Muscle of leg (tissue), 11 donors: ENCODE measurements around the gene FAM124B. TPM values are rescaled to one million over a fixed set of nuclear protein-coding genes. Genes with fewer than 3 reads are reported as not detected.

ENCODE experiments used
- DNase-seq: peaks from one replicate; pipeline ENCODE4 v3.0.0; 2013
- H3K27ac ChIP-seq: one replicate; pipeline ENCODE4 v1.5.1; 2013; ENCODE audit warnings: mild to moderate bottlenecking, low read length, control low read depth
- H3K27me3 ChIP-seq: one replicate; pipeline ENCODE4 v1.6.1; 2013; ENCODE audit warnings: low read length; ENCODE audit not compliant: control insufficient read depth, insufficient read depth
- H3K36me3 ChIP-seq: one replicate; pipeline ENCODE4 v1.6.1; 2013; ENCODE audit warnings: low read length; ENCODE audit not compliant: control insufficient read depth, insufficient read depth
- H3K4me1 ChIP-seq: one replicate; pipeline ENCODE4 v1.6.1; 2013; ENCODE audit warnings: low read length; ENCODE audit not compliant: control insufficient read depth, insufficient read depth
- H3K4me3 ChIP-seq: one replicate; pipeline ENCODE4 v1.5.1; 2013; ENCODE audit warnings: low read length, control low read depth
- H3K9me3 ChIP-seq: replicated peaks from 2 replicates; pipeline ENCODE4 v1.6.1; 2013; ENCODE audit warnings: low read depth, low read length; ENCODE audit not compliant: control insufficient read depth
- WGBS: methylation state at CpG from one replicate; pipeline ENCODE4 v1.1.5; 2013; ENCODE audit warnings: missing lambda C conversion rate; ENCODE audit not compliant: insufficient coverage; 5-methylcytosine and 5-hydroxymethylcytosine counted together
- polyA plus RNA-seq, 8 donors: library from polyadenylated mRNA; unstranded; fragments of 120-200 nt; gene quantifications; one replicate each; pipeline versions ENCODE4 v1.2.1 to v1.2.3, GENCODE V29; 2013; ENCODE audit warnings: inconsistent platforms in 1 of 8, low replicate concordance in 1 of 8; ENCODE audit not compliant: insufficient read length in 8 of 8, insufficient read depth in 1 of 8
- total RNA-seq: library from RNA; stranded (reverse); fragments of 120-200 nt; gene quantifications from one replicate; pipeline ENCODE4 v1.2.4, GENCODE V29; 2013

Gene FAM124B
- total and polyA plus RNA-seq, 9 donors = 6.8 to 10.0 (median 7.4) TPM

GRCh38 chr2:224417361-224417729 is 15.4 kb upstream of the FAM124B start:
- no peaks in the 10 kb centered on the region for H3K27me3 ChIP-seq
- peaks cover 4% of the 10 kb centered on the region for H3K4me1 ChIP-seq
- H3K9me3 ChIP-seq = peaks cover 2% of the 10 kb centered on the region
- no peaks in the 10 kb centered on the region for H3K36me3 ChIP-seq
- no peak for DNase-seq
- H3K4me3 ChIP-seq = no peak overlapping the region
- H3K27ac ChIP-seq = no peak overlapping the region
- no CpG with 5 or more reads among the region's 1 CpG for WGBS

- no peak overlapping the region for H3K27ac ChIP-seq
- H3K36me3 ChIP-seq = no peaks in the 10 kb centered on the region
- WGBS = no CpG with 5 or more reads among the region's 5 CpGs
- peaks cover 2% of the 10 kb centered on the region for H3K9me3 ChIP-seq
- DNase-seq = no peak
- H3K27me3 ChIP-seq = no peaks in the 10 kb centered on the region
- no peak overlapping the region for H3K4me3 ChIP-seq
- H3K4me1 ChIP-seq = peaks cover 7% of the 10 kb centered on the region
These were observed 14.9 kb upstream of the FAM124B start for GRCh38 chr2:224416656-224417360.

- H3K27ac ChIP-seq = peak overlapping the region; percentile 77
- 100% methylated on average over 1 of the region's 2 CpGs for WGBS
- H3K27me3 ChIP-seq = no peaks in the 10 kb centered on the region
- H3K36me3 ChIP-seq = no peaks in the 10 kb centered on the region
- no peak overlapping the region for H3K4me3 ChIP-seq
- H3K4me1 ChIP-seq = peaks cover 7% of the 10 kb centered on the region
- DNase-seq = no peak
- H3K9me3 ChIP-seq = no peaks in the 10 kb centered on the region
These were observed 11.5 kb upstream of the FAM124B start for GRCh38 chr2:224413381-224413780.

GRCh38 chr2:224412141-224413015 is 10.5 kb upstream of the FAM124B start:
- peak overlapping the region; percentile 77 for H3K27ac ChIP-seq
- peaks cover 7% of the 10 kb centered on the region for H3K4me1 ChIP-seq
- no peak overlapping the region for H3K4me3 ChIP-seq
- H3K27me3 ChIP-seq = no peaks in the 10 kb centered on the region
- no peaks in the 10 kb centered on the region for H3K36me3 ChIP-seq
- H3K9me3 ChIP-seq = no peaks in the 10 kb centered on the region
- 29% methylated on average over 8 of the region's 18 CpGs for WGBS
- peak; percentile 82 for DNase-seq

GRCh38 chr2:224410946-224411561 is 9.1 kb upstream of the FAM124B start:
- peaks cover 7% of the 10 kb centered on the region for H3K4me1 ChIP-seq
- H3K27me3 ChIP-seq = no peaks in the 10 kb centered on the region
- no peak overlapping the region for H3K4me3 ChIP-seq
- no peaks in the 10 kb centered on the region for H3K36me3 ChIP-seq
- H3K9me3 ChIP-seq = peaks cover 2% of the 10 kb centered on the region
- WGBS = 94% methylated on average over 2 of the region's 3 CpGs
- no peak for DNase-seq
- H3K27ac ChIP-seq = no peak overlapping the region

GRCh38 chr2:224408676-224409075 is 6.8 kb upstream of the FAM124B start:
- WGBS = no CpG with 5 or more reads among the region's 2 CpGs
- no peaks in the 10 kb centered on the region for H3K36me3 ChIP-seq
- H3K27ac ChIP-seq = no peak overlapping the region
- H3K4me3 ChIP-seq = no peak overlapping the region
- H3K4me1 ChIP-seq = peaks cover 10% of the 10 kb centered on the region
- peaks cover 8% of the 10 kb centered on the region for H3K9me3 ChIP-seq
- H3K27me3 ChIP-seq = no peaks in the 10 kb centered on the region
- no peak for DNase-seq

- peak overlapping the region; percentile 54 for H3K27ac ChIP-seq
- peak; percentile 57 for DNase-seq
- no peaks in the 10 kb centered on the region for H3K27me3 ChIP-seq
These were observed 5.4 kb upstream of the FAM124B start for GRCh38 chr2:224407241-224407701.

GRCh38 chr2:224405841-224406370 is 4.0 kb upstream of the FAM124B start:
- Histone ChIP-seq H3K27ac (no peak overlapping the region), H3K9me3 (peaks cover 8% of the 10 kb centered on the region), H3K4me3 (no peak overlapping the region), H3K27me3 (no peaks in the 10 kb centered on the region), H3K4me1 (peaks cover 9% of the 10 kb centered on the region), H3K36me3 (no peaks in the 10 kb centered on the region)
- DNase-seq = no peak
- WGBS = 96% methylated on average over 2 of the region's 4 CpGs

More at GRCh38 chr2:224407241-224407701, 5.4 kb upstream of the FAM124B start:
- H3K4me1 ChIP-seq = peaks cover 6% of the 10 kb centered on the region
- 71% methylated on average over 3 of the region's 5 CpGs for WGBS
- H3K36me3 ChIP-seq = no peaks in the 10 kb centered on the region
- peaks cover 8% of the 10 kb centered on the region for H3K9me3 ChIP-seq
- no peak overlapping the region for H3K4me3 ChIP-seq

- no peak overlapping the region for H3K27ac ChIP-seq
- WGBS = 65% methylated on average over 3 of the region's 3 CpGs
- no peaks in the 10 kb centered on the region for H3K27me3 ChIP-seq
- peaks cover 8% of the 10 kb centered on the region for H3K9me3 ChIP-seq
- peaks cover 9% of the 10 kb centered on the region for H3K4me1 ChIP-seq
- no peaks in the 10 kb centered on the region for H3K36me3 ChIP-seq
- DNase-seq = no peak
- no peak overlapping the region for H3K4me3 ChIP-seq
These were observed 3.5 kb upstream of the FAM124B start for GRCh38 chr2:224405412-224405811.

- Histone ChIP-seq H3K4me3 (no peak overlapping the region), H3K4me1 (peaks cover 9% of the 10 kb centered on the region), H3K27ac (no peak overlapping the region), H3K36me3 (no peaks in the 10 kb centered on the region), H3K27me3 (no peaks in the 10 kb centered on the region), H3K9me3 (peaks cover 8% of the 10 kb centered on the region)
- WGBS = 78% methylated on average over 4 of the region's 5 CpGs
- no peak for DNase-seq
These were observed 2.9 kb upstream of the FAM124B start for GRCh38 chr2:224404796-224405195.
